HEK293T (cell line): ENCODE measurements around the gene GRAP.

ENCODE experiments used
- CTCF ChIA-PET: fragments of 350-600 bp; formaldehyde crosslinking; extraction: SDS; loops from one replicate; lab custom pipeline; 2021; ENCODE audit warnings: antibody characterized with exemption, inconsistent platforms; lab: Yijun Ruan, JAX
- POLR2A ChIA-PET: fragments of 350-600 bp; formaldehyde crosslinking; extraction: SDS; loops from one replicate; lab custom pipeline; 2020; ENCODE audit warnings: antibody characterized with exemption, inconsistent platforms; lab: Yijun Ruan, JAX
- DNase-seq: peaks from one replicate; pipeline ENCODE4 v3.0.0; 2012; ENCODE audit warnings: mixed read lengths; ENCODE audit errors: extremely low spot score
- ARNT ChIP-seq: fragments of 450-650 bp; IDR thresholded peaks from 2 replicates; pipeline ENCODE4 v1.6.1; 2017; ENCODE audit warnings: mild to moderate bottlenecking
- BHLHE40 ChIP-seq: fragments of 450-650 bp; IDR thresholded peaks from 2 replicates; pipeline ENCODE4 v1.6.1; 2016; ENCODE audit warnings: mild to moderate bottlenecking, moderate library complexity, borderline replicate concordance
- CTBP1 ChIP-seq: fragments of 450-650 bp; IDR thresholded peaks from 2 replicates; pipeline ENCODE4 v1.6.1; 2016; ENCODE audit warnings: borderline replicate concordance
- ELF4 ChIP-seq: fragments of 450-650 bp; IDR thresholded peaks from 2 replicates; pipeline ENCODE4 v1.6.1; 2017; ENCODE audit warnings: antibody characterized with exemption
- FOXA1 ChIP-seq: fragments of 450-650 bp; IDR thresholded peaks from 2 replicates; pipeline ENCODE4 v1.6.1; 2016; ENCODE audit warnings: mild to moderate bottlenecking
- FOXK2 ChIP-seq: fragments of 450-650 bp; IDR thresholded peaks from 2 replicates; pipeline ENCODE4 v1.6.1; 2016; ENCODE audit warnings: mild to moderate bottlenecking
- FOXM1 ChIP-seq: fragments of 450-650 bp; IDR thresholded peaks from 2 replicates; pipeline ENCODE4 v1.6.1; 2017; ENCODE audit warnings: mild to moderate bottlenecking, borderline replicate concordance
- HDGF ChIP-seq: fragments of 450-650 bp; IDR thresholded peaks from 2 replicates; pipeline ENCODE4 v1.6.1; 2017; ENCODE audit warnings: antibody characterized with exemption, borderline replicate concordance
- L3MBTL2 ChIP-seq: fragments of 450-650 bp; conservative IDR thresholded peaks from 2 replicates; pipeline ENCODE4 v1.6.1; 2016; ENCODE audit warnings: mild to moderate bottlenecking
- LEF1 ChIP-seq: fragments of 450-650 bp; IDR thresholded peaks from 2 replicates; pipeline ENCODE4 v1.6.1; 2017; ENCODE audit warnings: mild to moderate bottlenecking, borderline replicate concordance
- NFRKB ChIP-seq: fragments of 450-650 bp; IDR thresholded peaks from 2 replicates; pipeline ENCODE4 v1.6.1; 2016; ENCODE audit warnings: mild to moderate bottlenecking, moderate library complexity
- PKNOX1 ChIP-seq: fragments of 450-650 bp; IDR thresholded peaks from 2 replicates; pipeline ENCODE4 v1.6.1; 2016
- SP1 ChIP-seq: fragments of 450-650 bp; IDR thresholded peaks from 2 replicates; pipeline ENCODE4 v1.6.1; 2017
- SUZ12 ChIP-seq: fragments of 450-650 bp; IDR thresholded peaks from 2 replicates; pipeline ENCODE4 v1.6.1; 2016; ENCODE audit warnings: mild to moderate bottlenecking
- TARDBP ChIP-seq: fragments of 450-650 bp; IDR thresholded peaks from 2 replicates; pipeline ENCODE4 v1.6.1; 2016
- ZNF384 ChIP-seq: fragments of 450-650 bp; IDR thresholded peaks from 2 replicates; pipeline ENCODE4 v1.6.1; 2016

The GRAP gene

GRCh38 chr17:18997650-18998196, 49.0 kb downstream of the GRAP start:
- no peak for DNase-seq
- CTCF ChIA-PET, result interaction anchor here (0.9 kb wide), 1 partner anchor 37 kb away, joined by 3 read pairs; no protein-coding TSS in a partner anchor
- POLR2A ChIA-PET, result no interaction called here
- no peak for TF ChIP-seq FOXA1
- no peak for TF ChIP-seq CTBP1
- TF ChIP-seq LEF1, result no peak
- no peak for TF ChIP-seq SP1
- no peak for TF ChIP-seq PKNOX1
- TF ChIP-seq HDGF, result no peak
- TF ChIP-seq ZNF384, result no peak
- TF ChIP-seq SUZ12, result no peak
- no peak for TF ChIP-seq FOXM1
- TF ChIP-seq NFRKB, result no peak
- no peak for TF ChIP-seq BHLHE40
- TF ChIP-seq FOXK2, result no peak

- DNase-seq, result no peak
- CTCF ChIA-PET, result interaction anchor here (0.7 to 1.0 kb wide), 2 partner anchors 33 to 35 kb away, joined by 3 to 7 read pairs; no protein-coding TSS in a partner anchor
- POLR2A ChIA-PET, result interaction anchor here (1.4 kb wide), 1 partner anchor 8 kb away, joined by 3 read pairs; the partner anchor contains the start of gene FAM83G
- TF ChIP-seq FOXM1, result no peak
- no peak for TF ChIP-seq SUZ12
- no peak for TF ChIP-seq TARDBP
- no peak for TF ChIP-seq BHLHE40
- TF ChIP-seq ARNT, result no peak
- TF ChIP-seq L3MBTL2, result no peak
- TF ChIP-seq LEF1, result no peak
- TF ChIP-seq ELF4, result no peak
- no peak for TF ChIP-seq FOXA1
- TF ChIP-seq FOXK2, result no peak
- TF ChIP-seq PKNOX1, result no peak
- no peak for TF ChIP-seq ZNF384
- no peak for TF ChIP-seq NFRKB
- no peak for TF ChIP-seq CTBP1
- no peak for TF ChIP-seq HDGF
- no peak for TF ChIP-seq SP1
These were observed 50.3 kb downstream of the GRAP start for GRCh38 chr17:18996458-18996857.

- TF ChIP-seq TARDBP, result no peak
- no peak for TF ChIP-seq SUZ12
- TF ChIP-seq FOXM1, result no peak
- TF ChIP-seq NFRKB, result no peak
- no peak for TF ChIP-seq ZNF384
- no peak for TF ChIP-seq BHLHE40
- TF ChIP-seq CTBP1, result no peak
- TF ChIP-seq FOXK2, result no peak
- CTCF ChIA-PET, result no interaction called here
- DNase-seq, result no peak
- POLR2A ChIA-PET, result interaction anchor here (1.0 kb wide), 1 partner anchor 12 kb away, joined by 4 read pairs; no protein-coding TSS in a partner anchor
These were observed 51.5 kb downstream of the GRAP start for GRCh38 chr17:18995220-18995619.

- no peak for TF ChIP-seq TARDBP
- no peak for TF ChIP-seq NFRKB
- TF ChIP-seq HDGF, result no peak
- no peak for TF ChIP-seq ARNT
- TF ChIP-seq ELF4, result no peak
- TF ChIP-seq PKNOX1, result no peak
- no peak for TF ChIP-seq SP1
- TF ChIP-seq ZNF384, result no peak
- TF ChIP-seq CTBP1, result no peak
- TF ChIP-seq LEF1, result no peak
- no peak for TF ChIP-seq FOXM1
- no peak for TF ChIP-seq L3MBTL2
- no peak for TF ChIP-seq FOXK2
- no peak for TF ChIP-seq FOXA1
- TF ChIP-seq BHLHE40, result no peak
- POLR2A ChIA-PET, result interaction anchor here (1.0 kb wide), 1 partner anchor 13 kb away, joined by 4 read pairs; no protein-coding TSS in a partner anchor
- DNase-seq, result no peak
- CTCF ChIA-PET, result no interaction called here
These were observed 52.1 kb downstream of the GRAP start for GRCh38 chr17:18994631-18995030.

- ChIA-PET CTCF (no interaction called here), POLR2A (no interaction called here)
- TF ChIP-seq PKNOX1, result no peak
- TF ChIP-seq FOXK2, result no peak
- TF ChIP-seq HDGF, result no peak
- TF ChIP-seq ZNF384, result no peak
- TF ChIP-seq FOXM1, result no peak
- TF ChIP-seq NFRKB, result no peak
- no peak for TF ChIP-seq BHLHE40
- TF ChIP-seq SUZ12, result no peak
- no peak for TF ChIP-seq L3MBTL2
- TF ChIP-seq LEF1, result no peak
- TF ChIP-seq CTBP1, result no peak
- no peak for TF ChIP-seq ARNT
- TF ChIP-seq TARDBP, result no peak
- DNase-seq, result no peak
These were observed 52.7 kb downstream of the GRAP start for GRCh38 chr17:18993905-18994526.
